Activated T-helper 9 cell treated with anti-CD3 and anti-CD28 coated beads, Interleukin-2, amount 50 U/mL, for 16 hours (primary cell): ENCODE results near the gene RHBDD1.

Experiments
- DNase-seq: peaks from one replicate; pipeline ENCODE4 v3.0.0-alpha.2; 2020; ENCODE audit warnings: low read depth

Gene RHBDD1

GRCh38 chr2:227036527-227036926 is 200.7 kb downstream of the RHBDD1 start:
- DNase-seq = no peak

DNA sequence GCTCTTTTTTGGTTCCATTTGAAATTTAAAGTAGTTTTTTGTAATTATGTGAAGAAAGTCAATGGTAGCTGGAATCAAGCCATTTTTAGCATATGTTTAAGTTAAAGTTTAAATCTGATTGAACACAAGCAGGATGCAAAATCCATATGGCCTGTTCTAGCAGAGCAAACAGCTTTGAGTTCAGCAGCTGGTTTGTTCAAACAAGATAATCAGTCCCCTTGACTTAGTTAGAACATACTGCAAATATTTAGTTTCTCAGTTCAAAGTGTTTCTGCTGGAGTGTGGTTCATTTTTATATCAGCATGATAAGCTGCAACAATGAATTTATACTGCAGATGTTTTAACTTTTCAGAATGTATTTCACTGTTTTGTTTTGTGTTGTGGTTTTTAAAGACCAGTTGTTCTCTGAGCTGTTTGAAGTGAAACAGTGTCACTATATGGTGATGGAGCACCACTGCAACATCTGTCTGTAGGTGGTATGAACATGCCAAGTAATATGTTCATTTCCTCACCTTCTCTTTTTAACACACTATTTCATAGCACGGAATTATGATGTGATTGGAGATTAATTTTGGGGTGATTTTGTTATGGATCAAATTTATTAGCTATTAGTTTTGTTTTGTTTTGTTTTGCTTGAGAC is 202.8 kb downstream of the RHBDD1 start:
- no peak for DNase-seq

DNA sequence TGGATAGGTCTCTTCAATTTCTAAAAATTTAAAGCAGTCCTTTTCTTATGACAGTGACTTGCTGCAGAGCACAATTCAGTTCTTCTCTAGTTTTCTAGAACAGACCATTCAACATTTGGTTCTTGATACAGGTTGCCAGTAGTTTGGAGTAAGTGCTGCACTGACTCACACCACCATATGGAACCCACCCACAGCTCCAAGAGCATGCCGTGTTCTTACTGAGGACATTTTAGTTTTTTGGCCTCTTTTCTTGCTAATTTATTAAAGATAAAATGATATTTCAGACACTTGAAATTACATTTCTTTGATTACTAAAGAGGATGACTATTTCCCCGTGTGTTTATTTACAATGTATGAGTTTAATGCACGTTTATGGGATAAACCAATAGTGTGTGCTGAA is 208.1 kb downstream of the RHBDD1 start:
- DNase-seq = no peak
